Keratinocyte (primary cell): ENCODE results near the gene SSH2. TPM values are rescaled to one million over a fixed set of nuclear protein-coding genes. Genes with fewer than 3 reads are reported as not detected.

Experiments
- DNase-seq: peaks from one replicate; pipeline ENCODE4 v3.0.0-alpha.2; 2011; ENCODE audit warnings: low read depth, missing footprints, low spot score
- FAIRE-seq: peaks from 2 replicates; lab custom pipeline; 2011; peaks lifted over from hg19 to GRCh38; lab: Jason Lieb, UNC
- H2AFZ ChIP-seq: 2 replicates; pipeline ENCODE4 v1.6.0; 2012; ENCODE audit warnings: low read length, control low read depth, inconsistent platforms; ENCODE audit not compliant: control insufficient read depth
- H3K27ac ChIP-seq: 2 replicates; pipeline ENCODE4 v1.5.1; 2011; ENCODE audit warnings: low read length; ENCODE audit not compliant: control insufficient read depth, insufficient read depth
- H3K27me3 ChIP-seq: 3 replicates; pipeline ENCODE4 v1.6.0; 2011; ENCODE audit warnings: low read length; ENCODE audit not compliant: control insufficient read depth, insufficient read depth; ENCODE audit errors: extremely low read depth
- H3K36me3 ChIP-seq, 2 experiments: 2 replicates in 1 of 2; 3 replicates in 1 of 2; pipeline ENCODE4 v1.5.1; 2011; ENCODE audit warnings: low read length in 2 of 2, mild to moderate bottlenecking in 1 of 2; ENCODE audit not compliant: control insufficient read depth in 2 of 2, insufficient read depth in 2 of 2; ENCODE audit errors: extremely low read depth in 1 of 2
- H3K4me1 ChIP-seq: 3 replicates; pipeline ENCODE4 v1.5.1; 2011; ENCODE audit warnings: low read length; ENCODE audit not compliant: control insufficient read depth, insufficient read depth; ENCODE audit errors: extremely low read depth
- H3K4me2 ChIP-seq: 3 replicates; pipeline ENCODE4 v1.6.0; 2011; ENCODE audit warnings: low read depth, low read length; ENCODE audit not compliant: control insufficient read depth, insufficient read depth; ENCODE audit errors: extremely low read depth
- H3K4me3 ChIP-seq, 3 experiments: fragments of 200-600 bp in 1 of 3; sonication (generic) in 1 of 3; 2 replicates in 2 of 3; 3 replicates in 1 of 3; pipeline ENCODE4 v1.5.1; 2011 to 2016; ENCODE audit warnings: low read length in 3 of 3, mild to moderate bottlenecking in 3 of 3, control low read depth in 2 of 3, inconsistent platforms in 1 of 3, low read depth in 1 of 3, mixed read lengths in 1 of 3, mixed run types in 1 of 3, moderate library complexity in 1 of 3; ENCODE audit not compliant: control insufficient read depth in 2 of 3, insufficient read depth in 2 of 3; ENCODE audit errors: extremely low read depth in 1 of 3
- H3K79me2 ChIP-seq: 2 replicates; pipeline ENCODE4 v1.6.0; 2012; ENCODE audit warnings: low read length; ENCODE audit not compliant: control insufficient read depth, insufficient read depth
- H3K9ac ChIP-seq: 3 replicates; pipeline ENCODE4 v1.6.0; 2011; ENCODE audit warnings: low read length; ENCODE audit not compliant: control insufficient read depth, insufficient read depth; ENCODE audit errors: extremely low read depth
- H3K9me1 ChIP-seq: 3 replicates; pipeline ENCODE4 v1.6.0; 2011; ENCODE audit warnings: low read length; ENCODE audit not compliant: control insufficient read depth, insufficient read depth; ENCODE audit errors: extremely low read depth
- H3K9me3 ChIP-seq: 2 replicates; pipeline ENCODE4 v1.5.1; 2012; ENCODE audit warnings: low read depth, low read length; ENCODE audit not compliant: control insufficient read depth
- H4K20me1 ChIP-seq: 3 replicates; pipeline ENCODE4 v1.6.0; 2011; ENCODE audit warnings: low read length; ENCODE audit not compliant: control insufficient read depth, insufficient read depth; ENCODE audit errors: extremely low read depth
- EZH2 ChIP-seq: IDR thresholded peaks from one replicate; pipeline ENCODE4 v1.6.1; 2012; ENCODE audit warnings: inconsistent platforms, mild to moderate bottlenecking, low read length, moderate library complexity
- dilution Hi-C: fragments of 300-500 bp; cut with MboI; formaldehyde crosslinking; loops from one replicate; pipeline ENCODE4 v1.7.0; 2020; ENCODE audit warnings: low sequenced_read_pairs; ENCODE audit not compliant: extremely low pct_ligation_motif_present
- polyA plus RNA-seq, 5 experiments: library from polyadenylated mRNA; depleted of rRNA in 3 of 5; stranded (reverse) in 3 of 5; stranded (forward) in 1 of 5; unstranded in 1 of 5; fragments of >200 nt; gene quantifications; 1 replicate in 1 of 5; 2 replicates in 3 of 5; 3 replicates in 1 of 5; pipeline versions ENCODE4 v1.2.1 to v1.2.3, GENCODE V29; 2011 to 2012; ENCODE audit warnings: missing spikeins in 2 of 5, low read depth in 1 of 5, low replicate concordance in 1 of 5
- TF ChIP-seq, protein P1 (sequence below), 3 experiments: IDR thresholded peaks in 1 of 3; conservative IDR thresholded peaks in 1 of 3; optimal IDR thresholded peaks in 1 of 3; 2 replicates in 2 of 3; 3 replicates in 1 of 3; pipeline versions ENCODE3 to v1.5.1; 2011; ENCODE audit warnings: low read length in 3 of 3, mild to moderate bottlenecking in 3 of 3, moderate library complexity in 2 of 3, control low read depth in 1 of 3, inconsistent platforms in 1 of 3; ENCODE audit not compliant: insufficient read depth in 2 of 3; ENCODE audit errors: extremely low read depth in 1 of 3

SSH2 gene
- polyA plus RNA-seq, 1 donor (not counting 4 experiments of a cell fraction or from before 2014, with no cell fraction given), result 13.9 TPM

DNA sequence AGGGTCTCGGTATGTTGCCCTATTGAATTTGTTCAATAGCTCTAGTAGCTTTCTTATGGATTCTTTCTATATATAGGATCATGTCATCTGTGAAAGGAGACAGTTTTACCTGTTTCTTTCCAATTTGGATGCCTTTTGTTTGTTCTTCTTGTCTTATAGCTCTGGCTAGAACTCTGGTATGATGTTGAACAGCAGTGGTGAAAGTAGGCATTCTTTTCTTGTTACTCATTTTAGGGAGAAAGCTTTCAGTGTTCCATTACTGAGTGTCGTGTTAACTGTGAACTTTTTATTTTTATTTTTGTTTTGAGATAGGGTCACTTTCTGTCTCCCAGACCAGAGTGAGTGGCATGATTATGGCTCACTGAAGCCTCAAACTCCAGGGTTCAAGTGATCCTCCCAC, 32.6 kb upstream of the SSH2 start:
- Histone ChIP-seq H3K27ac (no peak overlapping the region), H3K79me2 (no peaks in the 10 kb centered on the region), H3K4me1 (peaks cover 12% of the 10 kb centered on the region), H2AFZ (no peak overlapping the region), H3K9me3 (no peaks in the 10 kb centered on the region), H4K20me1 (no peaks in the 10 kb centered on the region), H3K9me1 (no peaks in the 10 kb centered on the region), H3K27me3 (no peaks in the 10 kb centered on the region), H3K9ac (no peak overlapping the region), H3K4me2 (no peak overlapping the region), H3K36me3 (no peaks in the 10 kb centered on the region), H3K4me3 (no peak overlapping the region)
- dilution Hi-C loops, result no loop called here
- no peak for FAIRE-seq
- TF ChIP-seq EZH2, result no peak
- TF ChIP-seq, protein P1, sequence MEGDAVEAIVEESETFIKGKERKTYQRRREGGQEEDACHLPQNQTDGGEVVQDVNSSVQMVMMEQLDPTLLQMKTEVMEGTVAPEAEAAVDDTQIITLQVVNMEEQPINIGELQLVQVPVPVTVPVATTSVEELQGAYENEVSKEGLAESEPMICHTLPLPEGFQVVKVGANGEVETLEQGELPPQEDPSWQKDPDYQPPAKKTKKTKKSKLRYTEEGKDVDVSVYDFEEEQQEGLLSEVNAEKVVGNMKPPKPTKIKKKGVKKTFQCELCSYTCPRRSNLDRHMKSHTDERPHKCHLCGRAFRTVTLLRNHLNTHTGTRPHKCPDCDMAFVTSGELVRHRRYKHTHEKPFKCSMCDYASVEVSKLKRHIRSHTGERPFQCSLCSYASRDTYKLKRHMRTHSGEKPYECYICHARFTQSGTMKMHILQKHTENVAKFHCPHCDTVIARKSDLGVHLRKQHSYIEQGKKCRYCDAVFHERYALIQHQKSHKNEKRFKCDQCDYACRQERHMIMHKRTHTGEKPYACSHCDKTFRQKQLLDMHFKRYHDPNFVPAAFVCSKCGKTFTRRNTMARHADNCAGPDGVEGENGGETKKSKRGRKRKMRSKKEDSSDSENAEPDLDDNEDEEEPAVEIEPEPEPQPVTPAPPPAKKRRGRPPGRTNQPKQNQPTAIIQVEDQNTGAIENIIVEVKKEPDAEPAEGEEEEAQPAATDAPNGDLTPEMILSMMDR (optimal IDR thresholded peaks at IDR 0.05 in 1 of 3, IDR thresholded peaks at IDR 0.05 in 1 of 3, conservative IDR thresholded peaks at IDR 0.05 in 1 of 3; ENCODE audit: extremely low read depth in 1 of 3, insufficient read depth in 2 of 3, low read length in 3 of 3), result no peak
- DNase-seq, result no peak

DNA sequence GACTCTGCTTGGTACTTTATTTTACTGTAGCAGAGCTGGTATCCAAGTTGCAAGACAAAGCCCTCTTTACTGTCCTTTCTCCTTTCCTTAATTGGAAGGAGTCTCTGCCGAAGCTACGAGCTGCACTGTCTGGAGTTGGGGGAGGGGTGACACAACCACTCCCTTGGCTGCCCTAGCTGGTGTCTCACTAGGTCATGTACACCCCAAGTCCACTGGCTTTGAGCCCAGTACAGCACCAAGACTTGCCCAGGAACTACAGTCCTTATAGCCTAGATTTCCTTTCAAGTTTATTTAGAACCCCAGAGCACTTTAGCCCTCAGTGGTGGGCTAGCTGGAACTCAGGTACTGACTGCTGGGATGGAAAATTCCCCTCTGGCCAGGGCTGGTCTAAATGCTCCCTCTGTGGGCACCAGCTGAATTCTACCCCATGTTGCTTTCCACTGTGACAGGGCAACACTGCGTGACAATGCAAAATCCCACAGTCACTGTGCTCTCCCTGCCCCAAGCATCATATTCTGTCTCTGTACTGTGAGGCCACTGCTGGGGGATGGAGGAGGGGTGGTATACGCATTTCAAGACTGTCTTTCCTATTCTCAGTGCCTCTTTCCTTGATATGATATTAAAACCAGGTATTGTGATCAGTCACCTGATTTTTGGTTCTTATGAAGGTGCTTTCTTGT, 29.8 kb upstream of the SSH2 start:
- no peak overlapping the region for H3K4me2 ChIP-seq
- no peaks in the 10 kb centered on the region for H3K27me3 ChIP-seq
- no peaks in the 10 kb centered on the region for H3K36me3 ChIP-seq
- peaks cover 12% of the 10 kb centered on the region for H3K4me1 ChIP-seq
- H3K27ac ChIP-seq, result no peak overlapping the region
- dilution Hi-C loops, result no loop called here
- H3K79me2 ChIP-seq, result no peaks in the 10 kb centered on the region
- DNase-seq, result no peak
- H4K20me1 ChIP-seq, result no peaks in the 10 kb centered on the region
- no peak for FAIRE-seq
- no peak overlapping the region for H3K4me3 ChIP-seq
- no peak overlapping the region for H2AFZ ChIP-seq
- no peak for TF ChIP-seq EZH2
- TF ChIP-seq, protein P1 (optimal IDR thresholded peaks at IDR 0.05 in 1 of 3, IDR thresholded peaks at IDR 0.05 in 1 of 3, conservative IDR thresholded peaks at IDR 0.05 in 1 of 3; ENCODE audit: extremely low read depth in 1 of 3, insufficient read depth in 2 of 3, low read length in 3 of 3), result no peak
- H3K9ac ChIP-seq, result no peak overlapping the region
- H3K9me1 ChIP-seq, result no peaks in the 10 kb centered on the region
- H3K9me3 ChIP-seq, result no peaks in the 10 kb centered on the region
